ENCODE results near the gene ACOXL. TPM values are rescaled to one million over a fixed set of nuclear protein-coding genes. Genes with fewer than 3 reads are reported as not detected.

ACOXL gene
- total and polyA plus RNA-seq, 10 of the 15 experiments (the other 5 are each of a cell fraction or from before 2014, with no cell fraction given) = 0.05 to 1.3 (median 0.71) TPM

- no peak for TF ChIP-seq CEBPZ (IDR thresholded peaks at IDR 0.05; ENCODE audit: low read depth, low read length)
- TF ChIP-seq WRNIP1 (IDR thresholded peaks at IDR 0.05; ENCODE audit: borderline replicate concordance, low read depth, low read length) = no peak
- no peak for TF ChIP-seq BCL11A (IDR thresholded peaks at IDR 0.05; ENCODE audit: low read depth, low read length)
These were observed 247.3 kb downstream of the ACOXL start (continued) for GRCh38 chr2:110979471-110980338.

- Histone ChIP-seq H3K4me1 (ENCODE audit: control insufficient read depth, insufficient read depth, low read length) (no peaks in the 10 kb centered on the region), H3K4me2 (ENCODE audit: control insufficient read depth, insufficient read depth) (no peak overlapping the region), H3K4me3 (no peak overlapping the region), H3K36me3 (ENCODE audit: control insufficient read depth in 2 of 2, insufficient read depth in 2 of 2, low read length in 1 of 2) (no peaks in the 10 kb centered on the region), H3K27me3 (replicated peaks in 1 of 2; ENCODE audit: control insufficient read depth in 2 of 2, insufficient read depth in 2 of 2, low read length in 1 of 2) (peaks cover 0 to 2% of the 10 kb centered on the region in 2 experiments; a peak in 3 of 4 replicates), H3K79me2 (ENCODE audit: control insufficient read depth, insufficient read depth, low read length) (no peaks in the 10 kb centered on the region), H4K20me1 (ENCODE audit: control insufficient read depth, insufficient read depth) (no peaks in the 10 kb centered on the region; the same call in 1 of the 2 replicates), H3K9me3 (replicated peaks; ENCODE audit: control insufficient read depth, insufficient read depth, low read length) (no peaks in the 10 kb centered on the region), H2AFZ (ENCODE audit: control insufficient read depth, low read depth, low read length) (no peak overlapping the region), H3K9ac (ENCODE audit: control insufficient read depth, insufficient read depth, low read length) (no peak overlapping the region), H3K27ac (ENCODE audit: control insufficient read depth, insufficient read depth) (no peak overlapping the region)
- ChIA-PET SMC1A (ENCODE audit: uncharacterized antibody, unreplicated experiment) (interaction anchor here (3.2 kb wide), 1 partner anchor 10 kb away, joined by 10 read pairs; no protein-coding TSS in a partner anchor), POLR2A (no interaction called here), CTCF (interaction anchor here (1.3 kb wide), 1 partner anchor 128 kb away, joined by 3 read pairs; no protein-coding TSS in a partner anchor), RAD21 (ENCODE audit: unreplicated experiment) (no interaction called here)
- TF ChIP-seq MEF2A (IDR thresholded peaks at IDR 0.05; ENCODE audit: insufficient read depth, low read depth, low read length) = no peak
- no peak for FAIRE-seq
- no peak for ATAC-seq
- intact Hi-C loops (cut with micrococcal nuclease; ENCODE audit: unreplicated experiment) = no loop called here
- 48% methylated on average over 14 of the region's 14 CpGs for WGBS (ENCODE audit: insufficient coverage, insufficient replicate concordance, low lambda C conversion rate, missing lambda C conversion rate)
- BruUV-seq (replicated peaks) = no TSS peak
- in situ Hi-C loops (cut with MboI) = no loop called here
- no peak for DNase-seq (ENCODE audit: low read depth, low spot score)
These were observed 248.1 kb downstream of the ACOXL start for GRCh38 chr2:110980339-110981062.

All from GM12878 (cell line).